HG03025 (cell line): ENCODE data around the gene SP140L.
"Not testable (repeated sequence)": the region's sequence is repeated elsewhere in the genome, so short reads cannot be mapped to it uniquely, and the experiment has no call there.

ENCODE experiments used
- ATAC-seq: cut with Tn5 transposase; IDR thresholded peaks from one replicate; pipeline ENCODE4 v1.9.1; 2021; ENCODE audit warnings: mild to moderate bottlenecking, moderate library complexity; ENCODE audit not compliant: unreplicated experiment, low FRiP score

SP140L gene

GRCh38 chr2:230358305-230358704, 31.3 kb downstream of the SP140L start:
- ATAC-seq: no peak

DNA sequence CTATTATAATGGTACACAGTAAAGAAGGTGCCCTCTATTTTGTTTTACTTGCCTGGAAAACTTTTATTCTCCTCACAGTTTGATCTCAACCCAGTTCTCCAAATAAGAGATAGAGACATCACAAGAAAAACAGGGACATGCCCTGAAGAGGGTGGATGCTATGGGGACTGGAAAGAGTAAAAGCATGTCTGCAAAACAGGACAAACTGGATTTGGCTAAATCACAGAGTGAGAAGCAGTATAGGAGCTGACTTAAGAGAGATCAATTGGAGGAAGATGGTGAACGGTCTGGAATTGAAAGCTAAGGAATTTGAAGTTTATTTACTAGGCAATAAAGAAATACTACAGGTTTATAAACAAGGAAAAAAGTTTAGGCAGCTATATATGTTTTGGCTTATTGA, 33.0 kb downstream of the SP140L start:
- ATAC-seq: no peak

DNA sequence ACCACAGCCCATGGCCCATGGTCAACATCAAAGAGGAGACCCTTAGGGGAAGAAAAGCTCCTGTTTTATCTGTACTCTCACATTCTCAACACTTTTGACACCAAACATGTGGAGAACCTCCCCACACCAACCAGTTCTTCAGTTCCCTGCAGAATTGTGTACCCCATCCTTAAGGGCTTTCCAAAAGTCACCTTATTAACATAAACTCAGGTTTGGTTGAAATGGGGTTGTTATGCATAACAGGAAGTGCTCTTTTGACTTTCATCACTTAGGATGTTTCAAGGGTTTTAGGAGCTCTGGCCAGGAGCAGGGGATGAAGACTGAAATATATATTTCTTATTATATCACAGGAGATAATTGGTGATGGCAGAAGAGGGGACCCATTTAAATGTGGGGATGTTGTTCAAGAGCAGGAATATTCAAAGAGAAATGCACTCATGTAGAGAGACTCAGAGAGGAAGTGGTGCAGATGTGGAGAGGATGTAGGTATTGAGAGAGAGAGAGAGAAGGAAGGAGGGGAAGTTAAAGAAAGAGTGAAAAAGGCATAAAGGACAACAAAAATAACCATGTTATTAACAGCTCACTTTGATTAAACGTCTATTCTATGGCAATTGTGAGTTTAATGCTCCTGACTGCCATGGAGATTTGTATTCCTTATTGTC, 35.2 kb downstream of the SP140L start:
- ATAC-seq: no peak

- ATAC-seq: no peak
Measured at GRCh38 chr2:230382108-230382507, 55.1 kb downstream of the SP140L start.

GRCh38 chr2:230383453-230383852, 56.5 kb downstream of the SP140L start:
- ATAC-seq: no peak

- no peak for ATAC-seq
Measured at GRCh38 chr2:230384986-230385385, 58.0 kb downstream of the SP140L start.

- ATAC-seq: no peak
Measured at GRCh38 chr2:230394301-230394700, 67.3 kb downstream of the SP140L start.

GRCh38 chr2:230398698-230399097, 71.7 kb downstream of the SP140L start:
- not testable (repeated sequence) for ATAC-seq

DNA sequence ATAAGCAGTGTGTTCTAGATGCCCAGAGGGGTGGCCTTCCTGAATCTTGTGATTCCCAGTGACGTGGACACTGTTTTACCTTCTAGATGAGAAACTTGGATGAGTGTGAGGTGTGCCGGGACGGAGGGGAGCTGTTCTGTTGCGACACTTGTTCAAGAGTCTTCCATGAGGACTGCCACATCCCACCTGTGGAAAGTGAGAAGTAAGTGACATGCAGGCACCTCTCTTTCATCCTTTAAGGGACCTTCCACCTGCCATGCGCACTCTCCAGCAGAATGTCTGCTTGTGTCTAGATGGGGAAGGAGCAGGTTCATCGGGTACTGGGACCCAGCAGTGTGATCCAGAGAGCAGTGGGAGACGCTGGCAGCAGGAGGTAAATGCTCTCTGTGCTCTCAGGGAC, 73.0 kb downstream of the SP140L start:
- no peak for ATAC-seq

- no peak for ATAC-seq
Measured at GRCh38 chr2:230400454-230400853, 73.5 kb downstream of the SP140L start.

DNA sequence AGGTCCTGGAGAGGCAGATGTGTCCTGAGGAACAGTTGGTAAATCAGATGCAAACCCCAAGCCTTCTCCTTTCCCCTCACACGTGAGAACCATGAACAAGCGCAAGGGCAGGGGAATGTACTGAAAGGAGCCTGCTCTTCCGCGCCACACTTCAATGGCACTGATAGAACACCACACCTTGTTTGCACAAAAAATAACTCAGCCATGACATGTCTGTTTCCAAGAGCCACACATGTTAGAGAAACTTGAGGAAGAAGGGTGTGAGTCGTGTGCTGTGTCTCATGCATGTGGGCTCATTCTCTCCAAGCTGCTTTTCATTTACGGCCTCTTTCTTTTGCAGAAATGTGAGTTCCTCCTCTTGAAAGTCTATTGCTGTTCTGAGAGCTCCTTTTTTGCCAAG, 74.0 kb downstream of the SP140L start:
- ATAC-seq: not testable (repeated sequence)

DNA sequence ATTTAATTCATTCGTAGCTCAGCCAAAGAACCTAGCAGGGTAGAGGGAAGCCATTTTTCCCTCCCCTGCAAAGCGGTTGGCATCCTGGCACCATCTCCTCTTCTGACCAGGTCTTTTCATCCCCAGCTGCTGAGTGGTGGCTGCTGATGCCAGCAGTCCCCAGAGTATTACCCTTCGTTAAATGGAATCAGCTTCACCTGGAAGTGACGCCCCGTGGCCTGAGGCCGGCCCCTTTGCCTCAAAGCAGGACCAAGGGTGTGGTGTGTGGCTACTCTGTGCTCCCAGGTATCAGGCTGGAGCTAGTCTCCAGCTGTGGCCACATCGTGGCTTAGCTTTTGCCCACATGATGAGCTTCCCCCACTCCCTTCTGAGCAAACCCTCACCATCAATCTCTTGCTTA, 76.8 kb downstream of the SP140L start:
- no peak for ATAC-seq

DNA sequence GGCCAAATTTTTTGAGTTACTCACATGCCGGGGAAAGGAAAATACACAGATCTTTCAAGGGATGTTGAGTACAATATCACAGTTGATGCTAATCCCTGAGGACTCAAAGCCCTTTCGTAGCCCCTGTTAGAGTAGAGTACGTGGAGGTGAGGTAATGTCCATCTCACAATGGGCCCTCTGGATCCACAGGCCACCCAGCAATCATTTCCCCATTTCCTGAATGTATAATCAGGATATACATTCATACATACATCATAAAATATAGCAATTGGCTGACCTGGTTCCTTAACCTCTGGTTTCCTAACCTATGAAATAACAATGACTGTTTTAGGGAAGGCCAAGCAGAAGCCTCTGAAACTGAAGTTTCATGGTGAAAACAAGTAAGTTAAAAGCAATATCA, 78.8 kb downstream of the SP140L start:
- no peak for ATAC-seq

- ATAC-seq: no peak
Measured at GRCh38 chr2:230408244-230408842, 81.3 kb downstream of the SP140L start.

DNA sequence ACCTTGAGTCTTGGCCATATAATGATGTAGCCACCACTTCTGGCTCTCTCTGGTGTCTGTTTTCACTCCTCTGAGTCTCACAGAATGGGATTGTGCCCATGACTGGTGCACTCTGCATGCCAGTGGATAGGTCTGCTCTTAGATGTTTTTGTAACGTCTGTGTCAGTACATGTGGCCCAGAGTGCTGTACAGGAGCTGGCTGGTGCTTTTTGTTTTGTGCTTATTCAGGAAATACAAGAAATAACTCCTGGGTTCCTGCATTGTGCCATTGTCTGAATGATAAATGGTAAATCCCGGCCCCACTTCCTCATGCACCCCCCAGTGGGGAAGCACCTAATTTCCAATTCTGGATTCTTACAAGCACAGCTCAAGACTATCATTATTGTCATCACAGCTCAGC, 82.3 kb downstream of the SP140L start:
- not testable (repeated sequence) for ATAC-seq

DNA sequence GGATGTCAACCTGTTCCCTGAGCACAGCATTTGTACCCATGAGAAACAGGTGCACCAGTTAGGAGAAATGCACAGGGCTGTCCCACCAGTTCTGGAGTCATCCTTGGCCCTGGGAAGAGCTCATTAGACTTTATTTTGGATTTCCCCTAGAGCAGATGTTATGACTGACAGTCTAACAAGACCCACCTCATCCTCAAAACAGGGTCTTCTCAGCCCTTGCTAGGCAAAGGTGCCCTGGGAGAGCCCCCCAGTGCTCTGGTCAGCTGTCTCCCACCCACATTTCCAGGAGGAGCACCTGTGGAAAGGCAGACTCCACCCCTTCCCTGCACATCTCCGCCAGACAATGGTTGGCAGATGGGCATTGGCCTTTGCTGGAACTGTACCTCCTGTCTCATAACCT, 83.3 kb downstream of the SP140L start:
- no peak for ATAC-seq

DNA sequence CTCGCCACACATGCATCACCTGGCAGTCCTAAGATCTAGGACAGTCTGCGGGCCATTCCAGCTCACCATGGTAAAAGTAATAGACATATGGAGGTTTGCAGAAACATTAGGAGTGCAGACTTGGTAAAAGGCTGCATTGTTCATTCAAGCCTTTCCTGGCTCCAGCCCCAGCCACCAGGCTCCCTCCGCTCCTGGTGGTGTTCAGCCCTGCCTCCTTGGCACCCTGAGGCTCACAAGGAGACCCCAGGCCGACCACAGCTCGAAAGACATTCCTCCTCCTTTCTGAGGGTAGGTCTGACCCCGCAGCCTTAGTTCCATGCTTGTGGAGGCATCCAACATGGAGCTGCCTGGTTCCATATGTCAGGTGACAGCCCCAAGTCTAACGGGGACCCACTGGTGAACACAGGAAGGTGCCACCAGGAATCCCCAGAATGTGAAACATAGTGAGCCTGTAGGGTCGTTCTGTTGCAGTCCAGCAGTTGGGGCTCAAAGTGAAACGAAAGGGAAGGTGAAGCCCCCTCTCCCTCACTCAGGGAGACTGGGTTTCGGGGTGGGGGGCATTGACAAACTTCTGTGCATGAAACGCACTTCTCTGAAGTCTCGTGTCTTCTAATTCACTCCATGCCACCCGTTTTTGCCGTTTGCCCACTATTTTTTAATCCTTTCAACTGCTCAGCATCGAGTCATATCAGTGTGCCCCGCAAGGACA, 84.0 kb downstream of the SP140L start:
- no peak for ATAC-seq

- ATAC-seq: no peak
Measured at GRCh38 chr2:230411570-230412370, 84.8 kb downstream of the SP140L start.

- no peak for ATAC-seq
Measured at GRCh38 chr2:230412371-230412711, 85.3 kb downstream of the SP140L start.

DNA sequence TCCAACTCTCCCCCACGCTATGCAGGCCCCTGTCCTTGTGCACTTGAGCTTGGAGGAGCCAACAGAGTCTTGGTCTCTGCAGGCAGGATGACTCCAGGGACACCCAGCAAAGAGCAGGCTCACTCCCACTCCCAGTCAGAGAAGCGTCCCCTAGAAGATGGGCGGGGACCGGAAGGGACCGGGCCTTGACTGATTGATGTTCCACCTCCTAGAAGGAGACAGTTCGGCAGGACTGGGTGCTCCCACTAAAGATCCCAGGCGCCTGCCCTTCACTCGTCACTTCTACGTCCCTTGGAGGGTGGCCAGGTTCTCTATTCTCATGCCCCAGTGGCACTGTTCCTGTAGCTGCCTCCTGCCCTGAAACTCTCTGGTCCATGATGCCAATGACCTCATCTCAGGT, 85.9 kb downstream of the SP140L start:
- no peak for ATAC-seq

DNA sequence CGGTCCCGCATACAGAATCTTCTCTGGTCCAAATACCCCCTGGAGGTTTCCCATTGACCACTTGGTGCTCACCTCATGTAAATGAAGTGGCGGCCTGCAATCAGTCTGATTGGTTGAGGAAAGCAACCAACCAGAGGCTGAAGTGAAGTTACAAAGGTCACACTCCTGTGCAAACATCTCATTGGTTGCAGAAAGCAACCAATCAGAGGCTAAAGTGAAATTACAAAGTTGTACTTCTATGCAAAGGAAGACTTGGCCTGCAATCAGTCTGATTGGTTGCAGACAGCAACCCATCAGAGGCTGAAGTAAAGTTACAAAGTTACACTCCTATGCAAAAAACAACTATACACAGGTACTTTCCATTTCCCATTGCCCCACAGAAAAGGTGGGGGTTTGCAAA, 86.5 kb downstream of the SP140L start:
- no peak for ATAC-seq
